T-helper 2 cell treated with Interferon-gamma antibody and Interleukin-4, amounts not matched to agents 100 ng/mL and 5 ng/mL, for 36 hours (primary cell): ENCODE measurements around the gene P2RX5. TPM values are rescaled to one million over a fixed set of nuclear protein-coding genes. Genes with fewer than 3 reads are reported as not detected.
"Not testable (repeated sequence)": the region's sequence is repeated elsewhere in the genome, so short reads cannot be mapped to it uniquely, and the experiment has no call there.

Experiments used
- intact Hi-C: fragments of 100-400 bp; cut with micrococcal nuclease; formaldehyde crosslinking; loops from one replicate; pipeline ENCODE4 v1.15.1; 2023
- total RNA-seq: library from RNA; stranded (reverse); gene quantifications from 2 replicates; pipeline ENCODE4 v1.2.3, GENCODE V29; 2022

The P2RX5 gene
- total RNA-seq = 71.5 and 73.1 TPM in 2 replicates

- intact Hi-C loops = loop anchor here (1.0 kb wide), 2 partner anchors 15 to 27 kb away; partner anchors contain the start of gene HASPIN
Observed at GRCh38 chr17:3695723-3696411, at the start of gene P2RX5. TSS of gene P2RX5 (minus strand) at chr17:3696155. CDS start at chr17:3696005, 150 bp downstream.

GRCh38 chr17:3745071-3745470 is 49.1 kb upstream of the P2RX5 start:
- intact Hi-C loops = no loop called here

- intact Hi-C loops = no loop called here
Observed at GRCh38 chr17:3744014-3744413, 48.1 kb upstream of the P2RX5 start.

GRCh38 chr17:3740611-3741073 is 44.7 kb upstream of the P2RX5 start:
- intact Hi-C loops = no loop called here

GRCh38 chr17:3739422-3740124 is 43.6 kb upstream of the P2RX5 start:
- intact Hi-C loops = no loop called here

- intact Hi-C loops = no loop called here
Observed at GRCh38 chr17:3738562-3739295, 42.8 kb upstream of the P2RX5 start.

- intact Hi-C loops = no loop called here
Observed at GRCh38 chr17:3735515-3735914, 39.6 kb upstream of the P2RX5 start.

GRCh38 chr17:3734911-3735276 is 38.9 kb upstream of the P2RX5 start:
- intact Hi-C loops = not testable (repeated sequence)

GRCh38 chr17:3732210-3732621 is 36.3 kb upstream of the P2RX5 start:
- intact Hi-C loops = no loop called here

- intact Hi-C loops = no loop called here
Observed at GRCh38 chr17:3730881-3731429, 35.0 kb upstream of the P2RX5 start.

- intact Hi-C loops = no loop called here
Observed at GRCh38 chr17:3729881-3730280, 33.9 kb upstream of the P2RX5 start.

GRCh38 chr17:3728099-3728498 is 32.1 kb upstream of the P2RX5 start:
- intact Hi-C loops = not testable (repeated sequence)

GRCh38 chr17:3727041-3727440 is 31.1 kb upstream of the P2RX5 start:
- intact Hi-C loops = no loop called here

GRCh38 chr17:3724378-3725077 is 28.6 kb upstream of the P2RX5 start:
- intact Hi-C loops = no loop called here

GRCh38 chr17:3723556-3724377 is 27.8 kb upstream of the P2RX5 start, which contains the start of gene HASPIN:
TSS of gene HASPIN (plus strand) at chr17:3723903. CDS start at chr17:3723936, 33 bp downstream.
- intact Hi-C loops = loop anchor here (1.0 to 2.0 kb wide), 5 partner anchors 12 to 87 kb away; partner anchors contain the start of genes CTNS, EMC6, P2RX5 and SHPK

- intact Hi-C loops = loop anchor here (1.0 to 2.0 kb wide), 5 partner anchors 12 to 86 kb away; partner anchors contain the start of genes CTNS, EMC6, P2RX5 and SHPK
Observed at GRCh38 chr17:3723188-3723555, 27.2 kb upstream of the P2RX5 start.

- intact Hi-C loops = loop anchor here (1.0 to 2.0 kb wide), 5 partner anchors 11 to 86 kb away; partner anchors contain the start of genes CTNS, EMC6, P2RX5 and SHPK
Observed at GRCh38 chr17:3722716-3723115, 26.8 kb upstream of the P2RX5 start.

GRCh38 chr17:3719265-3719664 is 23.3 kb upstream of the P2RX5 start:
- intact Hi-C loops = no loop called here

- intact Hi-C loops = no loop called here
Observed at GRCh38 chr17:3718201-3718600, 22.2 kb upstream of the P2RX5 start.

GRCh38 chr17:3715296-3715695 is 19.3 kb upstream of the P2RX5 start:
- intact Hi-C loops = no loop called here
